Kidney capillary endothelial cell (primary cell): ENCODE results near the gene RGS6.

Experiments used
- DNase-seq: peaks from one replicate; pipeline ENCODE4 v3.0.0-alpha.2; 2018; ENCODE audit warnings: low spot score

RGS6 gene

DNA sequence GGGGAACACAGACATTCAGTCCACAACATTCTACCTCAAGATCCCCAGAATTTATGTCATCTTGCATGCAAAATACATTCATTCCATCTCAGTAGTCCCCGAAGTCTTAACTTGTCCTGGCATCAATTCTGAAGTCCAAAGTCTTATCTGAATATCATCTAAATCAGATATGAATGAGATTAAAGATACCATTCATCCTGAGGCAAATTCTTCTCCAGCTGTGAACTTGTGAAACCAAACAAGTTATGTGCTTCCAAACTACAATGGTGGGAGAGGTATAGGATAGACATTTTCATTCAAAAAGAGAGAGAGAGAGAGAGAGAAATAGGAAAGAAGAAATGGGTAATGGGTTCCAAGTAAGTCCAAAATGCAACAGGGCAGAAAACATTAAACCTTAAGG, 571.0 kb downstream of the RGS6 start:
- DNase-seq = no peak

DNA sequence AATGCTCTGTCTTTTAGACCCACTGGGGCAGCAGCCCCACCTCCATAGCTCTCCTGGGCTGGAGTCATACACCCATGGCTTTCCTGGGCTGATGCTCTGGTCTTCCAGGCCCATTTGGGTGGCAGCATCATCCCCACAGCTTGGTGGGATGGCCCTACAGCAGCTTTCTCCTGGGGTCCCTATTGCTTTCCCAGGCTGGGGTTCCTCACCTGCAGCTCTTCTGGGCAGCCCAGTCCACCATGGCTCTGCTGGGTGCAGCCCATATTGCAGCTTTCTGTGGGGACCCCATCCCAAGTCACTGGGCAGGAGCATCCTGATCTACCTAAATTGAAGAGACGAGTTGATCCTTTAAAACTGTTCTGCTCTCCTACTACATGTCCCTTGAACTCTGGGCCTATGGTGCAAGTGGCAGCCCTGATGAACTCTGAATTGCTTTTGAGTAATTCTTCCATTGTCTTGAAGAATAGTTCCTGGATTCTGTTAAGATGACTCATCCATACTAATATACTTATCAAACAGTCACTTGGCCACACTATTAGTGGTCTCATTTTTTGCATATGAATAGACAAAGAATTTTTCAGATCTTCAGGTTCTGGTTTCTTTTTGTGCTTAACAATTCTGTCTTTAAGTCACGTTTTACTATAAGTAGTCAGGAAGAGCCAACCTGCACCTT, 571.6 kb downstream of the RGS6 start:
- DNase-seq = peak; percentile 72

DNA sequence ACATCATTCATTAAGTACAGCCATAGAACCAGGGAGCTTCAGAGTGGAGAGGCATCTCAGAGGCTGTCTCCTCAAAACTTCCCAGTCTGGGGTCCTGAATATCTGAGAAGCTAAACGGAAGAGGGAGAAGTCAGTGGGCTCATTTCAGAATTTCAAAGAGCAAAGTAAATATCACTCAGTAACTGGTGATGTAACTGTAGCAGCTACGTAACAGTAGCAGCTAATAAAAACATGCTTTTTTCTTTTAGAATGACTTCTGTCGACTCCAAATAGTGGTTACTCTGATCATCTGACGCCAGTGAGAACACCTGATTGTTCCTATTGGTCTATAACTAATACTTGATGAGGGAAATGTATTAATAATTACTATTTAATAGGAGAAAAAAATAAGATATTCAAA, 578.3 kb downstream of the RGS6 start:
- no peak for DNase-seq

DNA sequence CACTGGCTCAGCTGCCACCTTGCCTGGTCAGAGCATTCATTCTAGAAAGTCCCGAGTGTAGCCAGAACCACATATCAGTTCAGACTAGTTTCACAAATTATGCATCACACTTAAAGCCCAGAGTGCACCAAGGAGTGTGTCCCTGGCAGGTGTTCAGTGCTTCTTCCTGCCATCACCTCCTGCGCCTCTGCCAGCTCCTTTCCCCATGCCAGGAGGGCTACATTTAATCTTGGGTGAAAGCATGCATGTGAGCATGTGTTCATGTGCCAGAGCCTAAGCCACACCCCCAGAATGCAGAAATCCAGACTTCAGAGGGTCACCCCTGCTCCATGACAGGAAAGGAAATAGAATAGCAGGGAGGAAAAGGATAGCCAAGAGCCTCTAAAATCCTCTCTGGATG, 580.1 kb downstream of the RGS6 start:
- DNase-seq = no peak

DNA sequence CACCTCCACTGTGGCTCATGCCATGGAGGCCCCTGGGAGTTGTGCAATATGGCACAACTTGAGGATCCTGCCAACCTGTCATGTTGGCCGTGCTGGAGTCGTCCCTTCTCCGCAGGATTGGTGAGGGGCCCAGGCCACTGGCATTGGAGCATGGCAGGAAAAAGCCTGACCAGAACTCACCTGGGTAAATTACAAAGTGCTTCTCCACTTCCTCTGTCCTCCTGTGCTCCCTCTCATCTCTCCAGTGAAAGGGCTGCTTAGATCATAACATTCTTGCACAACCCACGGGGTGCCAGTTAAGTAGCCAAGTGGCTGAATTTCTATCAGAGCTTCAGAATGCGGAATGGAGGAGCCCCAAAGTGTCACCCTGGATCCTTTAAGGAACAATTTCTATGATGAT, 580.7 kb downstream of the RGS6 start:
- DNase-seq = no peak

DNA sequence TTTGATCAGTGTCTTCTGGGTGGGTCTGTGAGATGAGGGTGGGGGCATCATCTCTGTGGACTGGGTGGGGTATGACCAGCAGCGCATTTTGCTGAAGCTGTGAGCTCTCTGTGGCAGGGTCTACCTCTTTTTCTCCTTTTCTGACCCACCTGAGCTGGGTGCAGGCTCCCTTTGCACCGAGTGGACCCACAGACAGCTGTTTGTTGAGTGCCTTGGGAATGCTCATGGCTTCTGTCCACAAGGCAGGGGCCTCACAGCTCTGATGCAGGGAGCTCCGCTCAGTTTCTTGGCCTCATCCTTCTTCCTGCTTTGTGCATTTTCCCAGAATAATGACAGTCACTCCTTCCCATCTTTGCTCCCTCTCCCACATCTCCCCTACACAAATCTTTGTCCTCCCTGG, 581.1 kb downstream of the RGS6 start:
- no peak for DNase-seq

DNA sequence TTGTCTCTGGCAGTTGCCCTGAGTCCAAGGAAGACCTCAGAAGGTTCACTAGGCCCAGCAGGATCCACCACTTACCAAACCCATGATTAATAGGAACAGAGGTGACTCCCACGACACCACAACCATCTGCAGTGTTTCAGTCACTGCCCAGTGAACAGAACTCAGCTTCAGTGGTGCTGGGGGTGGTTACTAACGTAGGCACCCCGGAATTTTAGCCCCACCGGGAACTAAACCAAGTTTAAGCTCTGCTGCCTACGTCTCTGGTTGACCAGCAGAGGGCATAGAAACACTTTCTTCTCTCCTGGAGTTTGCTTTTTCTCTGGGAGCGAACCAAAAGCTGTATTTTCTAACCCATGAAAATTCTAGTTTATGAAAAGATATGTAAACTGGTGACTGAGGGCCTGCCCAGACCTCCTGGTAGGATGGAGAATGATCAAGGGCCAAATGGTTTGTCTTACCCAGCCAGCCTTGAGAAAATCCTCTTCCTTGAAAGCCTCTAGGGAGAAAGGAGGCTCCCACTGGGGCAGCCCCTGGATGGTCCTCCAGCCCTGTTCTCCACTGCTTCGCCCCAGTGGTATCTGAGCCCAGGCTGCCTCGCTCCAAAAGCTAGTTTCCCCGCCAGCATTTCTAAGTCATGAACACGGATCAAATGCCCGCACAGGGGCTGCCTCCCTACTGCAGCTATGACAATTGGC, 581.9 kb downstream of the RGS6 start:
- DNase-seq = peak; percentile 33

DNA sequence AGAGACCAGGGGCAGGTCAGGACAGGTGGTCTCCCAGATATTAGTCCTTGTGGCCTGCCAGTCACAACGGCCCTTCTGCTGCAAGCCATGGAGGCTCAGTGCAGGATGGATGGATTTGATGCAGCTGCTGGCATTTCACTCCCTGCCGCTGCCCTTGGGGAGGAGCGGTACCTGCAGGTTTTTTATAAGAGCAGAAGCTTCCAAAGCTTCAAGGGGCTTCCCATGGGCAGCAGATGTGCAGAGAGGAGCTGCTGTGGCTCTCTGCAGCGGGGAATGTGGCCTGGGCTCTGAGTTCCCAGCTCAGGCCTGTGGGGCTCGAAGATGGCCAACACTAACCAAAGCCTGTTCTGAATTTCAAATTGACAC, 582.4 kb downstream of the RGS6 start:
- no peak for DNase-seq

DNA sequence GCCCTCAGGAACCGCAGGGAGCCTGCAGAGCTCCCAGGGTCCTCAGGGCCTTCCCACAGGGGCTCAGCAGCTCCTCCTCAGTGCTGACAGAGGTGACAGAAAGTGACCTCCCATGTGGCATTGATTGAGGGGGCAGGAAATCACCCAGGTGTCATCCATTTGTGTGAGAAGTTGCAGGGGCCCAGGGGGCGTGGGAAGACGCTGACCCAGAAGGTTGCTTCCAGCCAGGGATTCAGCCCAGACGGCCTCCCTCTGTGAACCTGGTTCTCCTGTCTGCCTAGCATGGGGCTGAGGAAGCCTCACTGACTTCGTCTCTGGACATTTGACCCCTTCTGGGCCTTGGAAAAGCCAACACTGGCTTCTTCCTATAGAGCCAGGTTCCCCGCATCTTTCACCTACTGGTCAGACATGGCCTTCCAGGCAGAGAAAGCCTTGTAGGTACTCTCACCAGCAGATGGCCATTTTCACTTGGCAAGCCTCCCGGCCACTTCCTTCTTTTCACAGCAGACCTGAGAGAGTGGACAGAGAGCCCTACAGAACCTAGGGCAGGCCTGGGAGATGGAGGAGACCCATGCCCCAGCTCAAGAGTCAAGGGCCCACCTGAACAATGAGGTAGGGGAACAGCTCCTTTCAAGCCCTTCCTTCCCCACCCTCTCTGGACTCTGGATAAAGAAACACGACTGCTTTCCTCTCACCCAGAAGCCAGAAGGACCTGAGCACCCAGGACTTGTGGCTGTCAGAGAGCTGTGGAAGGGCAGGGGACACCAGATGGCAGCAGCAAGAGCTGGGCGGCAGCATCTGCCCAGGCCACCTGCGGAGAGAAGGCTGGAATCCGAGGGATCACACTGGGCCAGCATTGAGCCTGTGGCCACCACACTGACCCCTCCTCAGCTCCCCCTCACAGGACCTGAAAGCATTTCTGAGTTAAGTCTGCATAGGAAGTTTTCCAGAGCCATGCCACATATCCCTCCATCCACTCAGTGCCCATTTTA, 583.8 kb downstream of the RGS6 start:
- DNase-seq = peak; percentile 48

DNA sequence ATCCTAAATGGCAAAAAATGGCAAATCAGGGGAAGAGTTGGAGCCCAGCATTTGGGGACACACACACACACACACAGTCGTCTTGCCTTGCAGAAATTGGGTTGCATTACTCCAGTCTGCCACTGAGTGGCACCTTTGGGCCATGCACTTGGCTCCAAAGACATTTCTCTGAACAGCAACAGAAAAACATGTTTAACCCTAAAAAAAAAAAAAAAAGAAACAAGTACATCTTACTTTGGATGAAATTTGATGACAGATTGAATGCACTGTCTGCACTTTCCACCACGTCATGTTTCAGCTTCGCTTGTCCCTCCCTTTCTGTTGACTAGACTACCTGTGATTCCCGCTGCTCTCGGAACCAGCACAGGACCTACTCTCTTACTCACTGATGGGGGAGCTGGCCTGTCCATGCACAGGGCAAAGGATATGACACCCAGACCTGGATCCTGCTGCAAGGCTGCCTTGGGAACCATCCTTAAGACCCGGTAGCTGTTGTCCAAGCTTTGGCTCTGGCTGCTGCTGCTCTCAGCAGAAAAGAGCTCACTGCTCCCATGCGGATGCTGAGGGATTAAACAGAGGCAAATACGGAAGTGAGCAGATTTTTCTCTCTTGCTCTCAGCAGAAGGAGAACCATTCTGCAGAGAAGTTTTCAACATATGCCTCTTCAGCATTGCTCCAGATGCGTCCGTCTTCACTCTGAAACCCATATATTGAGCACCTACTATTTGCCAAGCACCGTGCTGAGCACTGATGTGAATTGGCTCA, 584.9 kb downstream of the RGS6 start:
- DNase-seq = peak; percentile 73

DNA sequence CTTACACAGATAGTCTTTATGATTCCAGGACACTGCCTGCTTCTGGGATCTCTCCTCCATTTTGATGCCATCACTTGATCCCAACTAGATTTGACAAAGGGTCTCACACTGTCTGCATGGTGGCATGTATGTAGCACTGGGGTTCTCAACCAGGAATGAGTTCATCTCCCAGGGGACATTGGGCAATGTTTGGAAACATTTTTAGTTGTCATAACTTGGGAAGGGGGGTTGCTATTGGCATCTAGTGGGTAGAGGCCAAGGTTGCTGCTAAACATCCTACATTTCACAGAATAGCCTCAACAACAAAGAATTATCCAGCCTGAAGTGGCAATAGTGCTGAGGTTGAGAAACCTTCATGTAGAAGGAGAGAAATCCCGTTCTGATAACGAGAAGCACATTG, 585.5 kb downstream of the RGS6 start:
- no peak for DNase-seq

DNA sequence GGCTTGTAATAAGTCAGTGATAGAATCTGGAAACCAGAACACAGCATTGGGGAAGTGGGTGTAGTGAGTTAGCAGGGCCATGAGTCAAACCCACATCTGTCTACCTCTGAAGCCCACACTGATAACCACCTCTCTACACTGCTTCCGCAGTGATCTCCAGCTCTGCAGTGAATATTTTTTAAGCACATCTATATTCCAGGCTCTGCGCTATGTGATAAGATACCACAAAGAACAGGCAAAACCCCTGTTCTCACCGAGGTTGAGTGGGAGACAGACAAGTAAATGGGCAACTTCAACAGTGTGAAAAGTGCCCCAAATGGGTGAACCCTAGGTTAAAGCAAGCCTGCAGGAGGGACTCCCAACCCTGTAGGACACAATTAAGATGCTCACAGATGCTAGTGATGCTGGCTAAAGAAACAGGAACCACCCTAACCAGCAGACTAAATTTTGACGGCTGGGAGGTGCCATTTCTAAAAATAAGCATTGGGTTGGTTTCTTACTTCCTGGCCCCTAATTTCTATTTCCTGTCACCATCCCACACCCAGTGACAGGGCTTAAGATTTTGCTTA, 586.7 kb downstream of the RGS6 start:
- no peak for DNase-seq

DNA sequence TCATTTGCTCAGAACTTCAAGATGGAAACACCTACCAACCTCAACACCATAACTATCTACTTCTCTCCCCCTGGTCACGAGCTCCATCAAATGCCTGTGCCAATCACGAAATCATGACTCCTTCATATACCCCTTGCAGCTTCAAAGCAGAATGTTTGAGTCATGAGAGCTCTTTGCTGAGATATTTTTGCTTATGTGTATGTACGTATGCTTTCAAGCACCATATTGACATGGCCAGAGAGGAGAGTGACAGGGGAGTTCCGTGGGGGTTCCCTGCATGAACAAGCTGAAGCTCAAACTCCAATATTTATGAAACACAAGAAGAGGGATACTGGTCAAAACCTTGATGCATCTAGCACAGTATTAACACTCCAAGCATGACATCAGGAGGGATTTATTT, 587.3 kb downstream of the RGS6 start:
- no peak for DNase-seq

DNA sequence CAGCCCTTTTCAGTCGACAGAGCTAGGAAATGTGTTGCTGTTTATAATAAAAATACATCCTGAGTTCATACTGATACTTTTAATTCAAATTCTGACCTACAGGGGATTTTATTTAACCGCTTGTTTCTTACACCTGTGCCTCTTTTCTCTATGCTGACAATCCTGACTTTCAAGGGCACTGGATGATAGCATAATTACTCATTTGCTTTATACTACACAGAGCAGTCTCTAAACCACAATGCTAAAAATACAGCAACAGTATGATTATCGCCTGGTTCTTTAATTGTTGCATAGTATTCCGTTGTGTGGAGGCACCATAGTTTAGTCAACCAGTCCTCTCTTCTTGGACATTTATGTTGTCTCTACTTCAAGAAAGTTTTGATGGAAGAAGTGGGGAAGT, 588.8 kb downstream of the RGS6 start:
- DNase-seq = no peak

DNA sequence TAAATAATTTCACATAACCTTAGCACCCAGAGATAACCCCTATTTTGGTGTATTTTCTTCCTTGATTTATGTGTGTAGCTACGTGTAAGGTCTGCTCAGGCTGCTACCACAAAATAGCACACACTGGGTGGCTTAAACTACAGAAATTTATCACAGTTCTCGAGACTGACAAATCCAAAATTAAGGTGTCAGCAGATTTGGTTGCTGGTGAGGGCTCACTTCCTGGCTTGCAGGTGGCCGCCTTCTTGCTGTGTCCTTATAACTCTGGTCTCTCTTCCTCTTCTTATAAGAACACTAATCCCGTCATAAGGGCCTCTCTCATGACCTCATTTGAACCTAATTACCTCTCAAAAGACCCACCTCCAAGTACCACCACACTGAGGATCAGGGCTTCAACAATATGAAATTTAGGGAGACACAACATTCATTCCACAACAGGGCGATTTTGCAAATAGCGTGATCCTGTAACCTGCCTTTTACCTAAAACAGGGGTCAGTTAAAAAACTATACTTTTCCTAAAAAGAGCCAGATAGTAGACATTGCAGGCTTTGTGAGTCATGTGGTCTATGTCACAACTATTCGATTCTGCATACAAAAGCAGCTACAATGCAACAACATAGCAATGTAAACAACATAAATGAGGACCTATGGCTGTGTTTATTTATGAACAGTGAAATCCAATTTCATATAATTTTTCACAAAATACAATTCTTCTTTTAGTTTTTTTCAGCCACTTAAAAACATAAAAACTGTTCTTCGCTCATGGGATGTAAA, 589.9 kb downstream of the RGS6 start:
- no peak for DNase-seq

DNA sequence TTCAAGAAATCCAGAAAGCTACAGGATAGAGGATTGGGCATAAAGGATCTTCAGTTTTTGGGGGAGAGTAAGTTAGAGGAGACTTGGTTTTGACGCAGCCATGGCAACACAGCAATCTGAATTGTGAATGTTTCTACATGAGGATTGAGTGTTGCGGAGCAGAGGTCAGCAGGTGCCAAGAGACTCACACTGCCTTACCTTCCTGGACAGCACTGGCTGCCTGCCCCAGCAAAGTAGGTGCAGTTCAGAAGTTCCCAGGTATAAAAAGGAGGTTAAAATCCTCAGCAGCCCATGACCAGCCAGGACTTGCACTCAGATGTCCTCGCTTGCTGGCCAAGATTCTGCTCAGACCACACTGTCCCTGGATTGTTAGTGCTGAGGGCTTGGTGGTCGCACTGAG, 590.6 kb downstream of the RGS6 start:
- no peak for DNase-seq

DNA sequence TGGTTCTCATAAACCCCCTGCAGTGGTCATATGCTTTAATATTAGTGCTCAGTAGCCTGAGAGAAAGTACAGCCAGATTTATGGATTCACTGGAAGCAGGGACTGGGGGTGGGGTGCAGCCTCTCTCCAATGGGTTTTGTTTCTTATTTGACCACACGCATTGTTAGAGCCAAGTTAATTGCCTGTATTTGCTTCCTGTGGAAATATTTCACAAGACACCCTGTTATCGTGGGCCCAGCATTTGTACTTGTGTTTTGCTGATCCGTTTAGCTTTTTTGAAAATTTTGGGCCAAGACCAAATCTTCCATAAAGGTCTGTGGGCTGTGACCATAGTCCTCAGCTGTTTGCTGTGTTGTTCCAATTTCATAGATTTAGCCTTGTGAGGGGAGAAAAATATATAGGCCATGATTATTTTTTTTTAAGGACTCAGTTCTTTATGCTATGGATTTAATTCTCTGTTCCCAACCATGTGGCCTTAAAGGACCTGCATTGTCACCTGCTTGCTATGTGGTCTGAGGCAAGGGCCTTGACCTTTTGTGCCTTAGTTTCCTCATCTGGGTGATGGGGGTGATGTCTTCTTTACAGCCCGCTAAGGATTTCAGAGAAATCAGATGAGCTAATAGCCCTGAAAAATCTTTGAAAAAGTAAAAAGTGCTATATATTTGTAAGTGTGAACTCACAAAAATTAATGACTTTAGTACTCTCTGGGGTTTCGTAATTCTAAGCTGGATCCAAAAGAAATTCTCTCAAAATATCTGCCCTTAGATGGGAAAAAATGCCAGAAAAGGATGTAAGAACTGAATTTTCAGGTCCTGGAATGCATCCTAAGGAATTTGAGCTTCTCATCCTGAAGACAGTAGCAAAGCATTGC, 591.4 kb downstream of the RGS6 start:
- DNase-seq = no peak

DNA sequence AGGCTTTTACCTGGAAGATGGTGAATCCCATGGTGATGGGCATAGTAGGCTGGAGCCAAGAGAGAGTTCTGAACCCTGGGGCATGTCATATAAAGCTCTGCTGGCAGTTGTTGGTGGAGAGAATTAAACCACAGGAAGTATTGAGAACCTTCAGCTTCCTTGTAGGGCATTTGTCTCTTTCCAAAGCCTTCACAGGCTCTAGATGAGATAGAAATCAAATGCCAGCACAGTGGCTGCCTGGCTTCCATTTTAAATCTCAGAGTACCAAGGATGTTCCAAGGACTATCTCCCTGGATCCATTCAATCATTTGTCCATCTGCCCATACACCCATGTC, 592.0 kb downstream of the RGS6 start:
- no peak for DNase-seq

DNA sequence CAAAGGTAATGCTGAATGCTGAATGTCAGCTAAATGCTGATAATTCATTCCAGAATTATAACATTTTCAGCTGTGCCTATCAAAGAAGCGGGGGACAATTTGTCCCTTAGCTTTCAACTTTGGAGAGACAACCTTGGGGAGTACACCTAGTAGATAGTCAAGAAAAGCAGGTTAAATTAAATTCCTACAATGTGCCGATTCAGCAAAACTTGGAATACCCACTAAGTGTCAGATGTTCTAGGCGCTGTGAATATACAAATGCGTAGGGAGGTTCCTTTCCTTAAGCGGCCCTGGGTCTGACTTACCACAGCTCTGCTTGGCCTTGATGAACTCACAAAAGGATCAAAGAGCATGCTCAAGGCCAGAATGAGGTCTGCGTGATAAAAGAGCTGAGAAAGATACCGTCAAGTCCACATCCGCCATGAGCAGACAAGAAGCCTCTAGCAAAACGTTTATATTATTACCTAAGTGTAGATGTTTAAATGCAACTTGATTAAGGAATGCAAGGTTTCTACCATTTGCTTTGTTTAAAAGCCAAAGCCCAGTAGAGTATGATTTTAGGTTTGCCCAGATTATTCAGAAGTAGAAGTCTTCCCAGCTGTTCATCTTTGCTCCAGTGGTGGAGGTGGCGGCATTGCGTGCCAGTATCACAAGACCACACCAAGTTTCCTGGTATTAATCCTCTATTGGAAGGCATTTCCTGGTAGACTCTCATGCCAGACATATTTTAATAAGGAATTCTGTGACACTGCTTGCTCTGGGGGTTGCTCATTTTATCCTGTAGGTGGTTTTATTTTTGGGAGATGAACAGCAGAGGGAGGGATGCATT, 593.1 kb downstream of the RGS6 start:
- DNase-seq = peak; percentile 11
